Heart left ventricle (tissue), 16 donors: ENCODE data around the gene DCST1. TPM values are rescaled to one million over a fixed set of nuclear protein-coding genes. Genes with fewer than 3 reads are reported as not detected.

Experiments
- ATAC-seq, 4 donors: fragments of 200-7000 bp; cut with Tn5 transposase; one replicate each; pipeline ENCODE4 v1.9.1; 2020 to 2022; ENCODE audit warnings: moderate library complexity in 4 of 4, mild to moderate bottlenecking in 3 of 4, moderate number of reproducible peaks in 1 of 4
- DNase-seq, 5 donors: peaks; one replicate each; pipeline ENCODE4 v3.0.0-alpha.2; 2020
- H3K27ac ChIP-seq, 12 donors: fragments of 200-600 bp; sonication (generic) in 4 of 12; one replicate each; pipeline versions ENCODE4 v1.5.0 to v1.8.0; 2016 to 2022; ENCODE audit warnings: mild to moderate bottlenecking in 2 of 12
- H3K27me3 ChIP-seq, 9 donors: fragments of 200-600 bp; sonication (generic) in 2 of 9; one replicate each; pipeline versions ENCODE4 v1.5.1 to v1.8.0; 2016 to 2022; ENCODE audit warnings: mild to moderate bottlenecking in 3 of 9
- H3K36me3 ChIP-seq, 9 donors: fragments of 200-600 bp; sonication (generic) in 2 of 9; one replicate each; pipeline versions ENCODE4 v1.5.0 to v1.8.0; 2018 to 2022; ENCODE audit warnings: mild to moderate bottlenecking in 2 of 9
- H3K4me1 ChIP-seq, 12 donors: fragments of 200-600 bp; sonication (generic) in 4 of 12; one replicate each; pipeline versions ENCODE4 v1.5.0 to v1.8.0; 2016 to 2022; ENCODE audit warnings: mild to moderate bottlenecking in 3 of 12
- H3K4me3 ChIP-seq, 12 donors: fragments of 200-600 bp; sonication (generic) in 4 of 12; one replicate each; pipeline versions ENCODE4 v1.5.0 to v1.8.0; 2017 to 2022; ENCODE audit warnings: mild to moderate bottlenecking in 9 of 12, moderate library complexity in 4 of 12
- H3K9me3 ChIP-seq, 12 donors: fragments of 200-600 bp; sonication (generic) in 4 of 12; one replicate each; pipeline versions ENCODE4 v1.5.0 to v1.8.0; 2016 to 2022; ENCODE audit warnings: mild to moderate bottlenecking in 1 of 12
- POLR2A ChIP-seq, 2 donors: fragments of 450-650 bp; IDR thresholded peaks; one replicate each; pipeline ENCODE4 v1.6.1; 2017; ENCODE audit warnings: antibody characterized with exemption in 2 of 2, mild to moderate bottlenecking in 2 of 2, moderate library complexity in 2 of 2
- WGBS, 4 donors: extraction: QIAGEN DNeasy Blood & Tissue Kit in 2 of 4; methylation state at CpG; one replicate each; pipeline versions ENCODE4 v1.1.5 to v1.1.7; 2013 to 2018; 5-methylcytosine and 5-hydroxymethylcytosine counted together
- intact Hi-C, 10 donors: fragments of 100-400 bp; cut with DNase I; formaldehyde crosslinking; loops; one replicate each; pipeline versions ENCODE4 v1.11.1 to v1.14.2; 2022
- polyA plus RNA-seq, 2 donors: library from polyadenylated mRNA; stranded (reverse); fragments of 200-250 nt; gene quantifications; one replicate each; pipeline ENCODE4 v1.2.3, GENCODE V29; 2013
- total RNA-seq, 9 donors: library from RNA; depleted of rRNA in 2 of 9; stranded (reverse); fragments of >200 nt in 2 of 9; fragmentation: NEBNext Ultra II Directional in 3 of 9; extraction: Animal tissue kit (Norgen Biotek cat#: 25700) in 3 of 9; gene quantifications; one replicate each; pipeline versions ENCODE4 v1.1.0 to v1.2.4, GENCODE V29; 2016 to 2023
- TF ChIP-seq, protein P1 (sequence below), 12 donors: fragments of 200-600 bp; sonication (generic) in 4 of 12; IDR thresholded peaks; one replicate each; pipeline versions ENCODE4 v1.5.0 to v1.8.0; 2018 to 2022; ENCODE audit warnings: antibody characterized with exemption in 12 of 12, mild to moderate bottlenecking in 5 of 12
- donor health status: ischemic (EF 13 %, LVEDD 7.1; RV severe dilation, severe dysfunction).
- donor health status: healthy with polysubstance abuse.
- donor health status: DM: no; HTN: yes; CAD: no.
- donor health status: DM: no; HTN: no; CAD: no.
- donor health status: ischemic (EF 25% LVEDD 6.9; RV normal size, moderate dysfunction).
- donor health status: ischemic (EF 25% LVEDD 5.7; RV mildly dilated, moderate dysfunction).
- donor health status: healthy.
- donor health status: DM: yes; HTN: yes; CAD: no.
- donor health status: ischemic (EF 35%, LVEDD 5.7; RV mildly dilated, moderate dysfunction).
- donor health status: nonischemic (EF 11% LVEDD 7.7; RV severe dilation, severe dysfunction).
- donor health status: DM: yes; HTN: yes; CAD: no.
- donor health status: PGD.
- donor health status: ischemic (EF 29% LVEDD 5.4; RV normal size, mild dysfunction).
- donor health status: nonischemic (EF 23%, LVEDD 6.1; RV moderate dilation, normal function).

Gene DCST1
- total and polyA plus RNA-seq, 11 donors = not detected

DNA sequence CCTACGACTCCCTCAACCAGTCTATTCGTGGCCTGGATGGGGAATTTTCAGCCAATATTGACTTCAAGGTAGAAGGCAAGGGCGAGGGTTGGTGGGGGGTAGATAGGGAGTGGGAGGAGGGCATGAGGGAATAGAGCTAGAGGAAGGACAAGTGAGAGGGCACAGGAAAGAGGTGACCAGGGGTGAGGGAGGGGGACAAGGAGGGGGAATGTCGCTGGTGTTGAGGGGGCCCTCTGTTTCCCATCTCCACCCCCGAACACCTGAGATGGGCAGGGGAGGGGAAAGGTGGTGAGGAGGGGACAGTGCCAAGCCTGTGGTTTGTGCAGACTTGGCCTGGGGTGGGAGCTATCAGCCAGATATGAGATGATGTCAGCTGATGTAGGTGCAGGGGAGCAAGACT lies 9.2 kb downstream of the DCST1 start:
- intact Hi-C loops = no loop called here
- no peaks in the 10 kb centered on the region for H3K36me3 ChIP-seq
- DNase-seq = no peak
- WGBS, 4 donors = 80 to 84% (median 82%) methylated on average over 5 of the region's 5 CpGs
- TF ChIP-seq POLR2A (IDR thresholded peaks at IDR 0.05) = no peak
- TF ChIP-seq, protein P1, sequence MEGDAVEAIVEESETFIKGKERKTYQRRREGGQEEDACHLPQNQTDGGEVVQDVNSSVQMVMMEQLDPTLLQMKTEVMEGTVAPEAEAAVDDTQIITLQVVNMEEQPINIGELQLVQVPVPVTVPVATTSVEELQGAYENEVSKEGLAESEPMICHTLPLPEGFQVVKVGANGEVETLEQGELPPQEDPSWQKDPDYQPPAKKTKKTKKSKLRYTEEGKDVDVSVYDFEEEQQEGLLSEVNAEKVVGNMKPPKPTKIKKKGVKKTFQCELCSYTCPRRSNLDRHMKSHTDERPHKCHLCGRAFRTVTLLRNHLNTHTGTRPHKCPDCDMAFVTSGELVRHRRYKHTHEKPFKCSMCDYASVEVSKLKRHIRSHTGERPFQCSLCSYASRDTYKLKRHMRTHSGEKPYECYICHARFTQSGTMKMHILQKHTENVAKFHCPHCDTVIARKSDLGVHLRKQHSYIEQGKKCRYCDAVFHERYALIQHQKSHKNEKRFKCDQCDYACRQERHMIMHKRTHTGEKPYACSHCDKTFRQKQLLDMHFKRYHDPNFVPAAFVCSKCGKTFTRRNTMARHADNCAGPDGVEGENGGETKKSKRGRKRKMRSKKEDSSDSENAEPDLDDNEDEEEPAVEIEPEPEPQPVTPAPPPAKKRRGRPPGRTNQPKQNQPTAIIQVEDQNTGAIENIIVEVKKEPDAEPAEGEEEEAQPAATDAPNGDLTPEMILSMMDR (IDR thresholded peaks at IDR 0.05) = no peak
- H3K4me3 ChIP-seq = no peak overlapping the region
- H3K27me3 ChIP-seq = no peaks in the 10 kb centered on the region
- H3K9me3 ChIP-seq = no peaks in the 10 kb centered on the region
- no peak for ATAC-seq
- H3K27ac ChIP-seq = no peak overlapping the region
- H3K4me1 ChIP-seq = peaks cover 0 to 27% (median 10%) of the 10 kb centered on the region in 12 donors

DNA sequence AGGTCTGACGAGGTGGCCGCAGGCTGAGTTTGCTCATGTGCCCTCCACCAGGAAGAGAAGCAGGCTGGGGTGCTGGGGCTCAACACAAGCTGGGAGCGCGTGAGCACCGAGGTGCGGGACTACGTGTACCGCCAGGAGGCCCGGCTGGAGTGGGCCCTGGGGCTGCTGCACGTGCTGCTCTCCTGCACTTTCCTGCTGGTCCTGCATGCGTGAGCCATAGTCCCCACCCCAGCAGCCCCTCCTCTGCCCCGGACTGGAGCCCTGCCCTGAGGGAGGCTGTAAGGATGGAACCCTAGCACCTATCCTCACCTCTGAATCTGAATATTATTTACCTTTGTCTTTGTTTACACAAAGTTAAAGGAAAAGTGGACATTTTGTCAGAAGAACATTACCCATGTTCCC lies 9.7 kb downstream of the DCST1 start:
- H3K9me3 ChIP-seq = no peaks in the 10 kb centered on the region
- WGBS, 4 donors = 84 to 90% (median 89%) methylated on average over 10 to 12 of the region's 12 CpGs
- H3K4me3 ChIP-seq = no peak overlapping the region
- no peak for ATAC-seq
- no peaks in the 10 kb centered on the region for H3K27me3 ChIP-seq
- no peak overlapping the region for H3K27ac ChIP-seq
- peaks cover 0 to 26% (median 10%) of the 10 kb centered on the region in 12 donors for H3K4me1 ChIP-seq
- no peak for DNase-seq
- intact Hi-C loops = no loop called here
- no peak for TF ChIP-seq POLR2A (IDR thresholded peaks at IDR 0.05)
- no peaks in the 10 kb centered on the region for H3K36me3 ChIP-seq

DNA sequence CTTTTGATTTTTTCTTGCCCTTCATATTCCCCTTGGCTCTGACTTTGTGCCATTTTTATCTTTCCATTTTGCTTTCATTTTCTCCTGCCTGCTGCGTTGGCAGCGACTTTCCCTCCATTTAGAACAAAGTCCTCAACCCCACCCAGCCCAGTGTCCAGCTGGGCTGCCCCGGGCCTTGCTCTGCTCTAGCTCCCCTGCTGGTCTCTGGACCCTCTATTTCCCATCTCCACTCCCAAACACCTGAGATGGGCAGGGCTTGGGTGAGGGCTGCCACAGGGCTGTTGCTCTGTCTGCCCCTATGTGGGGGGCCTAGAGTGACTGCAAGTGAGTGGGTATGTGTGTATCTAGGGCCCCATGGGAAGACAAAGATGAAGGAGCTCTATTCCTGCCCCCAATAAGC lies 10.2 kb downstream of the DCST1 start:
- Histone ChIP-seq H3K4me1 (peaks cover 0 to 21% (median 9%) of the 10 kb centered on the region in 12 donors), H3K36me3 (no peaks in the 10 kb centered on the region), H3K27me3 (no peaks in the 10 kb centered on the region), H3K9me3 (no peaks in the 10 kb centered on the region), H3K27ac (no peak overlapping the region), H3K4me3 (no peak overlapping the region)
- ATAC-seq = no peak
- DNase-seq = no peak
- 77 to 87% (median 80%) methylated on average over 3 of the region's 3 CpGs for WGBS, 4 donors
- intact Hi-C loops = loop anchor here in 4 of 10 donors (2.0 kb wide), 1 partner anchor 41 kb away; no protein-coding TSS in a partner anchor
- TF ChIP-seq POLR2A (IDR thresholded peaks at IDR 0.05) = no peak
- TF ChIP-seq, protein P1 (IDR thresholded peaks at IDR 0.05) = no peak

DNA sequence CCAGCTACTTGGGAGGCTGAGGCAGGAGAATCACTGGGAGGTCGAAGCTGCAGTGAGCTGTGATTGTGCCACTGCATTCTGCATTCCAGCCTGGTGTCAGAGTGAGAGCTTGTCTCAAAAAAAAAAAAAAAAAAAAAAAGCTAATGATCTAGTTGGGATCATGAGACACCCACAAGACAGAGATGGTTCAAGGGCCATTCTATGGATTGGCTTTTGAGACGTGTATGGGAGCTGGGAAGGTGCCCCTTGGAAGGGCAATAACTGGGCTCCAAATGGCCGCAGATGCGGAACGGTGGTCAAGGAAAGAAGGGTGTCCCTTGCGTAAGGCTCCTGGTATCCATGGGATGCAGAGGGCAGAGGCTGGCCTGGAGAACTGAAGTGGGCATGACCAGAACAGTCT lies 10.7 kb downstream of the DCST1 start:
- Histone ChIP-seq H3K36me3 (no peaks in the 10 kb centered on the region), H3K27ac (peak overlapping the region in 5 of 12 donors; percentile 6 to 57 (median 20)), H3K4me3 (no peak overlapping the region), H3K9me3 (no peaks in the 10 kb centered on the region), H3K27me3 (no peaks in the 10 kb centered on the region), H3K4me1 (peaks cover 0 to 21% (median 8%) of the 10 kb centered on the region in 12 donors)
- TF ChIP-seq, protein P1 (IDR thresholded peaks at IDR 0.05) = no peak
- no peak for TF ChIP-seq POLR2A (IDR thresholded peaks at IDR 0.05)
- ATAC-seq (no peak), DNase-seq (no peak)
- 84 to 91% (median 88%) methylated on average over 6 of the region's 6 CpGs for WGBS, 4 donors
- intact Hi-C loops = loop anchor here in 4 of 10 donors (2.0 kb wide), 1 partner anchor 40 kb away; no protein-coding TSS in a partner anchor
